NOMO-1 treated with DMSO at 0.1 percent for 48 hours (cell line): Measurements from ENCODE around the gene GAK.

Source experiments
- DNase-seq: peaks from one replicate; lab custom pipeline; 2025; ENCODE audit not compliant: unreplicated experiment; lab: John Stamatoyannopoulos, UW

Gene GAK

GRCh38 chr4:833156-833555, 99.0 kb downstream of the GAK start:
- DNase-seq: peak; percentile 29

GRCh38 chr4:832536-832935, 99.6 kb downstream of the GAK start:
- no peak for DNase-seq

GRCh38 chr4:832108-832507, 100.0 kb downstream of the GAK start:
- no peak for DNase-seq

GRCh38 chr4:831483-831805, 100.7 kb downstream of the GAK start:
- DNase-seq: no peak

- DNase-seq: no peak
Observed at GRCh38 chr4:830601-831482, 101.3 kb downstream of the GAK start.

GRCh38 chr4:829761-830600, 102.1 kb downstream of the GAK start:
- DNase-seq: no peak

- no peak for DNase-seq
Observed at GRCh38 chr4:829291-829690, 102.8 kb downstream of the GAK start.

- no peak for DNase-seq
Observed at GRCh38 chr4:828641-829271, 103.4 kb downstream of the GAK start.

- no peak for DNase-seq
Observed at GRCh38 chr4:827209-828081, 104.7 kb downstream of the GAK start.

- DNase-seq: no peak
Observed at GRCh38 chr4:826508-827208, 105.5 kb downstream of the GAK start.

GRCh38 chr4:825971-826330, 106.2 kb downstream of the GAK start, which contains the start of gene CPLX1:
TSS of gene CPLX1 (minus strand) at chr4:826129. CDS start at chr4:824522, 1,607 bp downstream.
- no peak for DNase-seq

- DNase-seq: no peak
Observed at GRCh38 chr4:825063-825970, 106.8 kb downstream of the GAK start.

- DNase-seq: no peak
Observed at GRCh38 chr4:824461-825062, 107.6 kb downstream of the GAK start.

- DNase-seq: no peak
Observed at GRCh38 chr4:823761-824460, 108.2 kb downstream of the GAK start.

- DNase-seq: no peak
Observed at GRCh38 chr4:823176-823760, 108.8 kb downstream of the GAK start.

- no peak for DNase-seq
Observed at GRCh38 chr4:822361-823175, 109.5 kb downstream of the GAK start.

- DNase-seq: no peak
Observed at GRCh38 chr4:821631-822030, 110.5 kb downstream of the GAK start.
